ENCODE data around the gene IFNAR1. TPM values are rescaled to one million over a fixed set of nuclear protein-coding genes. Genes with fewer than 3 reads are reported as not detected.

Gene IFNAR1
- total and polyA plus RNA-seq, 2 of the 4 experiments (the other 2 are of a cell fraction) = 7.8 to 9.9 TPM

- no peaks in the 10 kb centered on the region; the same call in 1 of the 2 replicates for H4K20me1 ChIP-seq (ENCODE audit: insufficient read depth, low read length)
- no peaks in the 10 kb centered on the region for H3K27me3 ChIP-seq (ENCODE audit: control insufficient read depth, insufficient read depth, low read length)
- peaks cover 0 to 3% of the 10 kb centered on the region in 2 experiments; a peak in 2 of 4 replicates for H3K79me1 ChIP-seq (ENCODE audit: low read depth in 1 of 2, low read length in 2 of 2)
- in situ Hi-C loops (cut with MboI; ENCODE audit: low sequenced_read_pairs) (no loop called here), intact Hi-C loops (cut with micrococcal nuclease) (loop anchor here (10.0 kb wide), 1 partner anchor 59 kb away; the partner anchor contains the start of gene IFNGR2), dilution Hi-C loops (cut with HindIII; ENCODE audit: low sequenced_read_pairs, unreplicated experiment) (no loop called here)
- no peaks in the 10 kb centered on the region for H3K4me1 ChIP-seq (ENCODE audit: control insufficient read depth, insufficient read depth, low read length)
- no peak for DNase-seq
- no peak overlapping the region for H3K56ac ChIP-seq (ENCODE audit: extremely low read depth, insufficient read depth, low read length)
- peaks cover 15% of the 10 kb centered on the region for H3K36me3 ChIP-seq (ENCODE audit: control insufficient read depth, insufficient read depth, low read length)
- H2BK5ac ChIP-seq (ENCODE audit: low read depth, low read length, poor library complexity, severe bottlenecking) = no peak overlapping the region
- no peak overlapping the region for H2AK9ac ChIP-seq (replicated peaks; ENCODE audit: low read depth, low read length, poor library complexity)
- no peak overlapping the region for H4K5ac ChIP-seq (ENCODE audit: low read depth, low read length)
- H2AFZ ChIP-seq (replicated peaks; ENCODE audit: low read length, poor library complexity) = no peak overlapping the region
- H2AK5ac ChIP-seq (ENCODE audit: low read depth, low read length) = no peak overlapping the region
- H3K9me3 ChIP-seq (ENCODE audit: control insufficient read depth, insufficient read depth, low read length) = no peaks in the 10 kb centered on the region
- ATAC-seq (ENCODE audit: low read depth) = no peak
- ChIA-PET CTCF (no interaction called here), POLR2A (ENCODE audit: unreplicated experiment) (no interaction called here)
- BruUV-seq (replicated peaks) = no TSS peak
- 100% methylated on average over 2 of the region's 5 CpGs; no CpG with 5 or more reads in 1 of the 2 experiments for WGBS, 2 experiments (ENCODE audit: extremely low coverage in 2 of 2, insufficient read length in 1 of 2)
- no peak overlapping the region for H2BK20ac ChIP-seq (ENCODE audit: low read depth, low read length)
- TF ChIP-seq POLR2A (IDR thresholded peaks at IDR 0.05; ENCODE audit: low read depth, low read length) = no peak
- TF ChIP-seq FOS (IDR thresholded peaks at IDR 0.05; ENCODE audit: low read depth, low read length) = no peak
- TF ChIP-seq, protein P1, sequence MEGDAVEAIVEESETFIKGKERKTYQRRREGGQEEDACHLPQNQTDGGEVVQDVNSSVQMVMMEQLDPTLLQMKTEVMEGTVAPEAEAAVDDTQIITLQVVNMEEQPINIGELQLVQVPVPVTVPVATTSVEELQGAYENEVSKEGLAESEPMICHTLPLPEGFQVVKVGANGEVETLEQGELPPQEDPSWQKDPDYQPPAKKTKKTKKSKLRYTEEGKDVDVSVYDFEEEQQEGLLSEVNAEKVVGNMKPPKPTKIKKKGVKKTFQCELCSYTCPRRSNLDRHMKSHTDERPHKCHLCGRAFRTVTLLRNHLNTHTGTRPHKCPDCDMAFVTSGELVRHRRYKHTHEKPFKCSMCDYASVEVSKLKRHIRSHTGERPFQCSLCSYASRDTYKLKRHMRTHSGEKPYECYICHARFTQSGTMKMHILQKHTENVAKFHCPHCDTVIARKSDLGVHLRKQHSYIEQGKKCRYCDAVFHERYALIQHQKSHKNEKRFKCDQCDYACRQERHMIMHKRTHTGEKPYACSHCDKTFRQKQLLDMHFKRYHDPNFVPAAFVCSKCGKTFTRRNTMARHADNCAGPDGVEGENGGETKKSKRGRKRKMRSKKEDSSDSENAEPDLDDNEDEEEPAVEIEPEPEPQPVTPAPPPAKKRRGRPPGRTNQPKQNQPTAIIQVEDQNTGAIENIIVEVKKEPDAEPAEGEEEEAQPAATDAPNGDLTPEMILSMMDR (conservative IDR thresholded peaks at IDR 0.05; ENCODE audit: low read depth, low read length) = no peak
- TF ChIP-seq RCOR1 (IDR thresholded peaks at IDR 0.05; ENCODE audit: insufficient replicate concordance, low read length) = no peak
- TF ChIP-seq MAFK (IDR thresholded peaks at IDR 0.05; ENCODE audit: low read depth, low read length) = no peak
- TF ChIP-seq, protein P2, sequence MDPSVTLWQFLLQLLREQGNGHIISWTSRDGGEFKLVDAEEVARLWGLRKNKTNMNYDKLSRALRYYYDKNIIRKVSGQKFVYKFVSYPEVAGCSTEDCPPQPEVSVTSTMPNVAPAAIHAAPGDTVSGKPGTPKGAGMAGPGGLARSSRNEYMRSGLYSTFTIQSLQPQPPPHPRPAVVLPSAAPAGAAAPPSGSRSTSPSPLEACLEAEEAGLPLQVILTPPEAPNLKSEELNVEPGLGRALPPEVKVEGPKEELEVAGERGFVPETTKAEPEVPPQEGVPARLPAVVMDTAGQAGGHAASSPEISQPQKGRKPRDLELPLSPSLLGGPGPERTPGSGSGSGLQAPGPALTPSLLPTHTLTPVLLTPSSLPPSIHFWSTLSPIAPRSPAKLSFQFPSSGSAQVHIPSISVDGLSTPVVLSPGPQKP (IDR thresholded peaks at IDR 0.05; ENCODE audit: borderline replicate concordance, low read depth, low read length) = no peak
- TF ChIP-seq BHLHE40 (IDR thresholded peaks at IDR 0.05; ENCODE audit: low read depth, low read length) = no peak
- TF ChIP-seq CEBPB (IDR thresholded peaks at IDR 0.05; ENCODE audit: low read depth, low read length) = no peak
- no peak for TF ChIP-seq CHD1 (IDR thresholded peaks at IDR 0.05; ENCODE audit: low read depth, low read length)
- TF ChIP-seq RFX5 (IDR thresholded peaks at IDR 0.05; ENCODE audit: low read depth, low read length) = no peak
- no peak for TF ChIP-seq RAD21 (IDR thresholded peaks at IDR 0.05; ENCODE audit: low read length)
- no peak for TF ChIP-seq MAZ (IDR thresholded peaks at IDR 0.05; ENCODE audit: borderline replicate concordance, low read depth, low read length)
- no peak for TF ChIP-seq MXI1 (IDR thresholded peaks at IDR 0.05; ENCODE audit: borderline replicate concordance, low read depth, low read length)
- TF ChIP-seq SMC3 (IDR thresholded peaks at IDR 0.05; ENCODE audit: low read depth, low read length) = no peak
- TF ChIP-seq USF2 (IDR thresholded peaks at IDR 0.05; ENCODE audit: low read depth, low read length) = no peak
- H4K8ac ChIP-seq (ENCODE audit: low read depth in 2 of 2, low read length in 2 of 2) = no peak overlapping the region
- no peak overlapping the region for H3K9ac ChIP-seq (ENCODE audit: low read depth, low read length)
- H3K9me1 ChIP-seq (ENCODE audit: insufficient read depth, low read length) = no peaks in the 10 kb centered on the region
- no peak overlapping the region for H3K4me2 ChIP-seq (ENCODE audit: low read depth, low read length)
- no peak overlapping the region for H4K91ac ChIP-seq (ENCODE audit: insufficient read depth, low read depth, low read length)
- H3K18ac ChIP-seq (ENCODE audit: low read depth, low read length) = no peak overlapping the region
- no peak overlapping the region for H3K4me3 ChIP-seq (ENCODE audit: insufficient read depth, low read depth, low read length)
- H3K27ac ChIP-seq (ENCODE audit: insufficient read depth, low read length) = no peak overlapping the region
- H2BK15ac ChIP-seq (ENCODE audit: low read depth, low read length) = no peak overlapping the region
- no peak overlapping the region for H3K4ac ChIP-seq (ENCODE audit: low read depth, low read length)
- H3K14ac ChIP-seq (replicated peaks; ENCODE audit: low read depth, low read length) = no peak overlapping the region
- H2BK120ac ChIP-seq (ENCODE audit: low read depth, low read length) = no peak overlapping the region
- no peak overlapping the region for H3K23ac ChIP-seq (ENCODE audit: low read depth, low read length)
These were observed 21.0 kb downstream of the IFNAR1 start for GRCh38 chr21:33345751-33346238.

All from IMR-90 (cell line).